Sigmoid colon (tissue), 4 donors: Measurements from ENCODE around the gene HEXA.

Experiments used
- EP300 ChIP-seq, 4 donors: sonication (generic); formaldehyde crosslinking; IDR thresholded peaks; one replicate each; pipeline ENCODE4 v1.6.1; 2017; ENCODE audit warnings: antibody characterized with exemption in 4 of 4
- POLR2A ChIP-seq, 2 donors: fragments of 450-650 bp; IDR thresholded peaks; one replicate each; pipeline ENCODE4 v1.6.1; 2016; ENCODE audit warnings: antibody characterized with exemption in 2 of 2, mild to moderate bottlenecking in 2 of 2, moderate library complexity in 2 of 2
- TF ChIP-seq, protein P1 (sequence below), 4 experiments: fragments of 450-650 bp in 3 of 4; fragments of 200-600 bp in 1 of 4; IDR thresholded peaks; one replicate each; pipeline ENCODE4 v1.5.1; 2016 to 2019; ENCODE audit warnings: antibody characterized with exemption in 4 of 4, mild to moderate bottlenecking in 3 of 4, moderate library complexity in 2 of 4

GRCh38 chr15:72372361-72372760 lies 3.5 kb downstream of the HEXA start:
- TF ChIP-seq, protein P1, sequence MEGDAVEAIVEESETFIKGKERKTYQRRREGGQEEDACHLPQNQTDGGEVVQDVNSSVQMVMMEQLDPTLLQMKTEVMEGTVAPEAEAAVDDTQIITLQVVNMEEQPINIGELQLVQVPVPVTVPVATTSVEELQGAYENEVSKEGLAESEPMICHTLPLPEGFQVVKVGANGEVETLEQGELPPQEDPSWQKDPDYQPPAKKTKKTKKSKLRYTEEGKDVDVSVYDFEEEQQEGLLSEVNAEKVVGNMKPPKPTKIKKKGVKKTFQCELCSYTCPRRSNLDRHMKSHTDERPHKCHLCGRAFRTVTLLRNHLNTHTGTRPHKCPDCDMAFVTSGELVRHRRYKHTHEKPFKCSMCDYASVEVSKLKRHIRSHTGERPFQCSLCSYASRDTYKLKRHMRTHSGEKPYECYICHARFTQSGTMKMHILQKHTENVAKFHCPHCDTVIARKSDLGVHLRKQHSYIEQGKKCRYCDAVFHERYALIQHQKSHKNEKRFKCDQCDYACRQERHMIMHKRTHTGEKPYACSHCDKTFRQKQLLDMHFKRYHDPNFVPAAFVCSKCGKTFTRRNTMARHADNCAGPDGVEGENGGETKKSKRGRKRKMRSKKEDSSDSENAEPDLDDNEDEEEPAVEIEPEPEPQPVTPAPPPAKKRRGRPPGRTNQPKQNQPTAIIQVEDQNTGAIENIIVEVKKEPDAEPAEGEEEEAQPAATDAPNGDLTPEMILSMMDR (IDR thresholded peaks at IDR 0.05) = no peak
- TF ChIP-seq EP300 (IDR thresholded peaks at IDR 0.05) = no peak
- TF ChIP-seq POLR2A (IDR thresholded peaks at IDR 0.05) = no peak
